Dermis microvascular lymphatic vessel endothelial cell (primary cell): ENCODE measurements around the gene B4GALNT4. TPM values are rescaled to one million over a fixed set of nuclear protein-coding genes. Genes with fewer than 3 reads are reported as not detected.
A peak's percentile ranks its signal among the peaks of the same experiment; 100 is the strongest.
"Not testable (repeated sequence)": the region's sequence is repeated elsewhere in the genome, so short reads cannot be mapped to it uniquely, and the experiment has no call there.

ENCODE experiments used
- DNase-seq, 2 donors: peaks; one replicate each; pipeline versions ENCODE4 v3.0.0 to v3.0.0-alpha.2; 2010; ENCODE audit warnings: low read depth in 2 of 2
- total RNA-seq: library from RNA; depleted of rRNA; stranded (reverse); fragments of >200 nt; gene quantifications from 2 replicates; pipeline ENCODE4 v1.2.1, GENCODE V29; 2014

B4GALNT4 gene
- total RNA-seq, 1 donor from 2014 or later = 0.51 TPM

DNA sequence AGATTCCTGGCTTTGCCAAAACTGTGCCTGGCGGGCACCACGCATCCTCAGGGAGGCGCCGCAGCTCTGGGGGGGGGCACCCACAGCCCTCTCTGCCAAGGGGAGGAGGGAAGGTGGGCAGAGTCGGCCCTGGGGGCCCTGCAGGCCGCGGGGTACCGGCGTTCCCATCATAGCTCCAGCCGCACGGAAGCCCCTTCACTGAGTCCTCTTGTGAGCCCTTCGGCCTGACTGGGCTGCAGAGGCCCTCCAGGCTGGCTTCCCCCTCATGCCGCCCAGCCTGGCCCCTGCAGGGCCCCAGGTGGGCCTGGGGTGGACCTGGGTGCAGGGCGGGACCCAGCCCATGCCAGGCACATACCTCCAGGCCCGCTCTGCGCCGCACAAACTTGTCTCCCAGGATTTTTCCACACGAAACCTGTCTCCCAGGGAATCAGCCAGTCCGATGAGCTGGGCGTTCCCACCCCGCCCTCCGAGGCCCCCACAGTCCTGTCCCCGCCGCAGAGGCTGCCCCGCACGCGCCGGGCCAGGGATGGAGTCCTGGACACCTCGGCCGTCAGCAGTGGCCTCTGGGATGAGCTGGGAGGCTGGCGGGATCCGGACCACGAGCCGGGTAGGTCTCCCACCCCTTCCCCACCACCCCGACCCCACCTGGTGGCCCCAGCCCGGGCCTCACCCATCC lies 22.9 kb downstream of the B4GALNT4 start:
- no peak for DNase-seq

DNA sequence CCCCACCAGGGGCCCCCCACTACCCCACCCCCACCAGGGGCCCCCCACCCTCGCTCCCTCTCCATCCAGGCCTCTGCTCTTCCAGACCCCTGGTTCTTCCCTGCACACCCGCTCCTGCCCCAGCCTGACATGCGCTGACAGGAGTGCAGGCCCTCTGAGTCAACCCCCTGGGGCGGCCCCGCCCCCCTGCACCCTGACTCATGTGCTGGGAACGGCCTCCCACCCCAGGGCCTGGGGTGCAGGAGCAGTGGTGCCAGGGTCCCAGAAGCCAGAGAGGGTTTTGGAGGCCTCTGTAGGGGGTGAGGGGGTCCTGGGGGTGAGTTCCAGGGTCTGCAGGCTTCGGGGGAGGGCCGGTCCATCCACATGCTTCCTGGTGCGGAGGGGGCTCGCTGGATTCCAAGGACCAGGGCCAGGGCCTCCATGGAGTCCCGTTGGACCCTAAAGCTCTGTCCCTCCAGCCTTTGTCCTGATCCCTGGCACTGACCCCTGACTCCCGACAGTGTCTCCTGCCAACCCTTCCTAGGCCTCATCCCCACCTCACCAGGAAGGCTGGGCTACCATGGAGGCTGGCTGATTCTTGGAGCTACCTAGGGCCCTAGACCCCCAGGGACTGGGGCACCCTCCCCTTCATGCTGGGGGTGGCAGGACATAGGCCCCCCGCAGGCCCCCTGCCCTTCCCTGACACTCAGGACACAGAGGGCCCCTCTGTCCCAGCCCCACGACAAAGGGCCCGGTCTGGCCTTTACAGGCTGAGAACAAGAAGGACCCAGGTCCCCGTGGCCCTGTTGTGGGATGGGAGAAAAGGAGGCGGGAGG lies 24.1 kb downstream of the B4GALNT4 start:
- no peak for DNase-seq

DNA sequence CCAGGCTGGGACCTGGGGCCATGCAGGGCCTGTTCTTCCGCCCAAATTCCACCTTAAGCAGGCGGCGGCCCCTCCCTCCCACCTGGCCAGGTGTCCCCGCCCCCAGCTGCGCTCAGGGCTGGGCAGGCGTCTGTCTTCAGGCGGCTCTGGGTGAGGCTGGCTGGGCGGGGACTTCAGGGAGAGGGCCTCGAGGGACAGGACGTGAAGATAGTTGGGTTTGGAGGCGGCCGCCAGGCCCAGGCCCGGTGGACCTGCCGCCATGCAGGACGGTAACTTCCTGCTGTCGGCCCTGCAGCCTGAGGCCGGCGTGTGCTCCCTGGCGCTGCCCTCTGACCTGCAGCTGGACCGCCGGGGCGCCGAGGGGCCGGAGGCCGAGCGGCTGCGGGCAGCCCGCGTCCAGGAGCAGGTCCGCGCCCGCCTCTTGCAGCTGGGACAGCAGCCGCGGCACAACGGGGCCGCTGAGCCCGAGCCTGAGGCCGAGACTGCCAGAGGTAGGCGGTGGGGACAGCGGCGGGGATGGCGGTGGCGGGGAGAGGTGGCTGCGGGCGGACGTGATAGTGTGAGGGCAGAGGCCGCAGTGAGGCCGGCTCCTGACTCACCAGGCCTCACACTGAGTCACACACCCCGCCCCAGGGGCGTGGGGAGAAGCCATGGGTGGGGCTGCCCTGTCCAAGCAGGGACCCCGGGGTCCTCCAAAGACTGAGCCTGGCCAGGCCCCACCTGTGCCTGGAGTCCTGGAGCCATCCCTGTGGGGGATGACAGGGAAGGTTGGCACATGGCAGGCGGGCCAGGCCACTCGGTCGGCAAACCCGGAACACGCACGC lies 24.9 kb downstream of the B4GALNT4 start, which contains the start of gene PKP3:
PKP3 (plus strand) TSS at position 176 of the 824 bp plus-strand sequence; CDS start at position 260, 84 bp downstream.
- peak in 1 of 2 donors; percentile 45 for DNase-seq

DNA sequence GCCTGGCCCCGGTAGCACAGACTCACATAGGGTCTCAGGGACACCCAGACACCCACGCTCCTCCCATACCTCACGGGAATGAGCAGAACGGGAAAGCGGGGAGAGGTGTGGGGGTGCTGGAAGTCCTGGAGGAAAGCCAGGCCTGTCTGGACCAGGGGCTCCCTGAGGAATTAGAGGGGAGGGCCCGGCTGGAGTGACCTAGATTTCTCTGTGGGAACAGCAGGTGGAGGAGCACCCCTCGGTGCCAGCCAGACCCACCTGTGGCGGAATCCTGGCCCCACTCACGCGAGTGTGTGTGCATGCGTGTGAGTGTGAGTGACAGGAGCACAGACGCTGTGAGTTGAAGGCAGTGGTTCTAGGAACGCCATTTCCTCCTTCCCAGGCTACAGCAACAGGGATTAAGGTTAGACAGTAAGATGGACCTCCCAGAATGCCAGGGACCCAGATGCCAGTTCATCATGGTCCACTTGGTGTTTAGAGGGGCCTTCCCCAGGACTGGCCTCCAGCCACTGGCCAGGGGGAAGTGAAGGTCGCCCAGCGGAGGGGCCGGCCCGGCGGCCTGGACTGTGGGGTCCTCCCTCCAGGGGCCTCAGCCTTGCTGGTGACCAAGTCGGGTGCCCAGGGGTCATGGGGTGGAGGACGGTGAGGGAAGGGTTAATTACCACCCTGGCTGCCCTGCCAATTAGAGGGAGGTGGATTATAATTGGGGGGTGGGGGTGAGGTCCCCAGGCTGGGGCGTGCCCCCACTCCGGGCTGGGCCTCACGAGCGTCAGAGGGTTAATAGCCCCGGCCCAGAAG lies 25.8 kb downstream of the B4GALNT4 start:
- DNase-seq = no peak

DNA sequence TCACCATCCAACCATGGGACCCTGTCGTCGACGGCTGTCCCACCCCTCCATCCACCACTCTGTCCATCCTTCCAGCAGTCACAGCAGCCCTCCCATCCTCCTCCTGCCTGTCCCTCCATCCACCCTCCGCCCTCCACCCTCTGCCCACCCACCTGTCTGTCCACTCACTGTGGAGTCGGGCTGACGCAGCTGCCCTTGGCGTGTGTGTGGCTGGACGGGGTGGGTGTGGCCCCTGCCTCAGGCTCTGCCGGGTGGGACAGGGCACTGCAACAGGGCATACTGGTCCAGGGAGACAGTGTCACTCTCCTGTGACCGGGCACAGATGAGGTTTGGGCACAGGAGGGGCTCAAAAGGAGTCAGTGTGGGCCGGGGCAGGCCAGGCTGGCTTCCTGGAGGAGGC lies 26.6 kb downstream of the B4GALNT4 start:
- no peak for DNase-seq

DNA sequence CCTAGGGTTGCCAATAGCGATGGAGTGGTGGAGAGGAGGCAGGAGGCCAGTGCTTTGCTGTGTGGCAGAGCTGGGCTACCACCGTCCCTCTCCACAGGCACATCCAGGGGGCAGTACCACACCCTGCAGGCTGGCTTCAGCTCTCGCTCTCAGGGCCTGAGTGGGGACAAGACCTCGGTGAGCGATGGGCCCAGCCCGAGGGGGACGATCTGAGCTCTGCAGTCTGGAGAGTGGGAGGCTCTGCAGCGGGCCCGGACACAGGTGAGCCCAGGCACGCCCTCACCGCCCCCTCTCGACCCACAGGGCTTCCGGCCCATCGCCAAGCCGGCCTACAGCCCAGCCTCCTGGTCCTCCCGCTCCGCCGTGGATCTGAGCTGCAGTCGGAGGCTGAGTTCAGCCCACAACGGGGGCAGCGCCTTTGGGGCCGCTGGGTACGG lies 27.2 kb downstream of the B4GALNT4 start:
- peak in 1 of 2 donors; percentile 32 for DNase-seq

DNA sequence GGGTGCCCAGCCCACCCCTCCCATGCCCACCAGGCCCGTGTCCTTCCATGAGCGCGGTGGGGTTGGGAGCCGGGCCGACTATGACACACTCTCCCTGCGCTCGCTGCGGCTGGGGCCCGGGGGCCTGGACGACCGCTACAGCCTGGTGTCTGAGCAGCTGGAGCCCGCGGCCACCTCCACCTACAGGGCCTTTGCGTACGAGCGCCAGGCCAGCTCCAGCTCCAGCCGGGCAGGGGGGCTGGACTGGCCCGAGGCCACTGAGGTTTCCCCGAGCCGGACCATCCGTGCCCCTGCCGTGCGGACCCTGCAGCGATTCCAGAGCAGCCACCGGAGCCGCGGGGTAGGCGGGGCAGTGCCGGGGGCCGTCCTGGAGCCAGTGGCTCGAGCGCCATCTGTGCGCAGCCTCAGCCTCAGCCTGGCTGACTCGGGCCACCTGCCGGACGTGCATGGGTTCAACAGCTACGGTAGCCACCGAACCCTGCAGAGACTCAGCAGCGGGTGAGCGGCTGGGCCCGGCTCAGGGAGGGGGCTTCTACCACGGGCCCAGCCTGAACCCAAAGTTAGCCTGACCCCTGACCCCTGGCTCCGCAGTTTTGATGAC lies 27.7 kb downstream of the B4GALNT4 start:
- DNase-seq = peak; percentile 16 to 67

DNA sequence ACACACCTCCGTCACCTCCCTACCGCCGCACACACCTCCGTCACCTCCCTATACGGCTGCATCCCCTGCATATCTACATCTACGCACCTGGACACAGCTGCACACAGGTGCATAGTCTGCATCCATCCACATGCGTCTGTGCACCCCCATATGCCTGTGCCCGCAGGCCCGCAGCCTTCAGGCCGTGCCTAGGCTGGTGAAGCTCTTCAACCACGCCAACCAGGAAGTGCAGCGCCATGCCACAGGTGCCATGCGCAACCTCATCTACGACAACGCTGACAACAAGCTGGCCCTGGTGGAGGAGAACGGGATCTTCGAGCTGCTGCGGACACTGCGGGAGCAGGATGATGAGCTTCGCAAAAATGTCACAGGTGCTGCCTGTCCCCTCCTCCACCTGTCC lies 29.5 kb downstream of the B4GALNT4 start:
- DNase-seq = no peak

DNA sequence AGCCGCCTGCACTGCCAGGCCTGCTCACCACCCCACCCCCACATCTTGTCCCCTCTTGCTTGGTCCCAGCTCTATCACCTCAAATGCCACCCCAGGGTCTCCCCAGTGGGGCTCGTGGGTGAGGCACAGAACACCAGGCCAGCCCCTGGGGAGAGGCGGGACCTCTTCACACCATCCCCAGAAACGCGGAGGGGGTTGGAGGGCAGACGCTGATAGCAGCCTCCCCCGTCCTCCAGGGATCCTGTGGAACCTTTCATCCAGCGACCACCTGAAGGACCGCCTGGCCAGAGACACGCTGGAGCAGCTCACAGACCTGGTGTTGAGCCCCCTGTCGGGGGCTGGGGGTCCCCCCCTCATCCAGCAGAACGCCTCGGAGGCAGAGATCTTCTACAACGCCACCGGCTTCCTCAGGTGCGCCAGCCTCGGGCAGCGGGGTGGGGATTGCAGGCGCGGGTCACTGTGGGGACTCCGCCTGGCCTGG lies 30.5 kb downstream of the B4GALNT4 start:
- DNase-seq = no peak

DNA sequence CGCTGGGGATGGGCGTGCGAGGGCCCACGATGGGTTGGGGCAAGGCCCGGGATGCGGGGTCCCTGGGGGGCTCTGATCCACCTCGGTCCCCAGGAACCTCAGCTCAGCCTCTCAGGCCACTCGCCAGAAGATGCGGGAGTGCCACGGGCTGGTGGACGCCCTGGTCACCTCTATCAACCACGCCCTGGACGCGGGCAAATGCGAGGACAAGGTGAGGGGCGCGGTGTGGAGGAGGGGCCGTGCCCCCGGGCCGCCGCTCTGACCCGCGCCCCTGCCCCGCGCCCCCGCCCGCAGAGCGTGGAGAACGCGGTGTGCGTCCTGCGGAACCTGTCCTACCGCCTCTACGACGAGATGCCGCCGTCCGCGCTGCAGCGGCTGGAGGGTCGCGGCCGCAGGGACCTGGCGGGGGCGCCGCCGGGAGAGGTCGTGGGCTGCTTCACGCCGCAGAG lies 31.0 kb downstream of the B4GALNT4 start:
- DNase-seq = no peak

DNA sequence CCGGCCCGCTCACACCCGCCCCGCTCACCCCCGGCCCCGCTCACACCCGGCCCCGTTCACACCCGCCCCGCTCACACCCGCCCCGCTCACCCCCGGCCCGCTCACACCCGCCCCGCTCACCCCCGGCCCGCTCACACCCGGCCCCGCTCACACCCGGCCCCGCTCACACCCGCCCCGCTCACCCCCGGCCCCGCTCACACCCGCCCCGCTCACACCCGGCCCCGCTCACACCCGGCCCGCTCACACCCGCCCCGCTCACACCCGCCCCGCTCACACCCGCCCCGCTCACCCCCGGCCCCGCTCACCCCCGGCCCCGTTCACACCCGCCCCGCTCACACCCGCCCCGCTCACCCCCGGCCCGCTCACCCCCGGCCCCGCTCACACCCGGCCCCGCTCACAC lies 31.9 kb downstream of the B4GALNT4 start:
- not testable (repeated sequence) for DNase-seq

DNA sequence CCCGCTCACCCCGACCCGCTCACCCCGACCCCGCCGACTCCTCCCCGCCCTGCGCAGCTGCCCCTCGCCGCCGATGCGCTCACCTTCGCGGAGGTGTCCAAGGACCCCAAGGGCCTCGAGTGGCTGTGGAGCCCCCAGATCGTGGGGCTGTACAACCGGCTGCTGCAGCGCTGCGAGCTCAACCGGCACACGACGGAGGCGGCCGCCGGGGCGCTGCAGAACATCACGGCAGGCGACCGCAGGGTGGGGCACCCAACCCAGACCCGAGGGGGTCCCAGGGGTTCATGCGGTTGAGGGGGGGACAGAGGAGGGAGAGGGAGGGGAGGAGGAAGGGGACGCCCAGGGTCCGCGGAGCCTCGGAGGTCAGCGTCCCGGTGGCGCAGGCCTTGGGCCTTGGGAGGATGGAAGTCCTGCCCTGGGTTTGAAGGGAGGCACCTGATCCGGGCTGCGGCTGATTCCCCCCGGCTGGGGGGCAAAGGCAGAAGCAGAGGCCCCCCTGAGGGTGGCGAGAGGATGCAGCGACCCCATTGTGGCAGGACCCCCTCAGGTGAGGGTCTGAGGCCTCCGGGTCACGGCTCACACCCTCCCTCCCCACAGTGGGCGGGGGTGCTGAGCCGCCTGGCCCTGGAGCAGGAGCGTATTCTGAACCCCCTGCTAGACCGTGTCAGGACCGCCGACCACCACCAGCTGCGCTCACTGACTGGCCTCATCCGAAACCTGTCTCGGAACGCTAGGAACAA lies 33.9 kb downstream of the B4GALNT4 start:
- no peak for DNase-seq

DNA sequence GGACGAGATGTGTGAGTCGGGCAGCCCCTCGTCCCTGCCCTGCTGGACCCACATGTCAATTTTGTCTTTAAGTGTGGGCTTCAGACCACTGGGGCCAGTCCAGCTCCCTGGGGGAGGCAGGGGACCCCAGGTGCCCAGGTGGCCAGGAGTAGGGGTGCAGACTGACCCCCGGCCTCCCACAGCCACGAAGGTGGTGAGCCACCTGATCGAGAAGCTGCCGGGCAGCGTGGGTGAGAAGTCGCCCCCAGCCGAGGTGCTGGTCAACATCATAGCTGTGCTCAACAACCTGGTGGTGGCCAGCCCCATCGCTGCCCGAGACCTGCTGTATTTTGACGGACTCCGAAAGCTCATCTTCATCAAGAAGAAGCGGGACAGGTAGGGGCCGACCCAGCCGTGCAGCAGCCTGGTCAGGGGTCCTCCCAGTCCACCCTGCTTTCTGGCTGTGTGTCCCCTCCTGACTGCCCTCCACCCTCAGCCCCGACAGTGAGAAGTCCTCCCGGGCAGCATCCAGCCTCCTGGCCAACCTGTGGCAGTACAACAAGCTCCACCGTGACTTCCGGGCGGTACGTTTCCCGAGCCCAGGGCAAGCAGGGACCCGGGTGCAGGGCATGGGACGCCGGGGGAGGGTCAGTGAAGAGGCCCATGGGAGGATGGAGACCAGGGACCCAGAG lies 34.6 kb downstream of the B4GALNT4 start:
- DNase-seq = no peak

DNA sequence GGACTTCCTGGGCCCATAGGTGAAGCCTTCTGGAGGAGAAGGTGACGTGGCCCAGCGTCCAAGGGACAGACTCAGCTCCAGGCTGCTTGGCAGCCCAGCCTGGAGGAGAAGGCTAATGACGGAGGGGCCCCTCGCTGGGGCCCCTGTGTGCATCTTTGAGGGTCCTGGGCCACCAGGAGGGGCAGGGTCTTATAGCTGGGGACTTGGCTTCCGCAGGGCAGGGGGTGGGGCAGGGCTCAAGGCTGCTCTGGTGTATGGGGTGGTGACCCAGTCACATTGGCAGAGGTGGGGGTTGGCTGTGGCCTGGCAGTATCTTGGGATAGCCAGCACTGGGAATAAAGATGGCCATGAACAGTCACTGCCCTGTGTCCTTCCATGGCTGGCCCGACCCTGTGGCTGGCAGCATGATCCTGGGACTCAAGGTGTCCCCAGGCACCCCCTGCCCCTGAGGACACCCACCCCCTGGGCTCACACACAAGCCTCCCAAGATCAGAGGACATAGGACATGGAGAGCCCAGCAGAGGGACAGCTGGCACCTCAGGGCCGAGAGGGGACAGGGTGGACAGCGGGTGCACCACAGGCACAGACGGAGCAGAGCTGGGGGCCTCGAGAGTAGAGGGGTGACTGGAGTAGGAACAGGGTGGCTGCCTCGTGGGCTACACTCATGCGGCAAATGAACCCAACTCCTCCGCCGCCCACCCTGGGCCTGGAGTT lies 35.4 kb downstream of the B4GALNT4 start:
- no peak for DNase-seq

DNA sequence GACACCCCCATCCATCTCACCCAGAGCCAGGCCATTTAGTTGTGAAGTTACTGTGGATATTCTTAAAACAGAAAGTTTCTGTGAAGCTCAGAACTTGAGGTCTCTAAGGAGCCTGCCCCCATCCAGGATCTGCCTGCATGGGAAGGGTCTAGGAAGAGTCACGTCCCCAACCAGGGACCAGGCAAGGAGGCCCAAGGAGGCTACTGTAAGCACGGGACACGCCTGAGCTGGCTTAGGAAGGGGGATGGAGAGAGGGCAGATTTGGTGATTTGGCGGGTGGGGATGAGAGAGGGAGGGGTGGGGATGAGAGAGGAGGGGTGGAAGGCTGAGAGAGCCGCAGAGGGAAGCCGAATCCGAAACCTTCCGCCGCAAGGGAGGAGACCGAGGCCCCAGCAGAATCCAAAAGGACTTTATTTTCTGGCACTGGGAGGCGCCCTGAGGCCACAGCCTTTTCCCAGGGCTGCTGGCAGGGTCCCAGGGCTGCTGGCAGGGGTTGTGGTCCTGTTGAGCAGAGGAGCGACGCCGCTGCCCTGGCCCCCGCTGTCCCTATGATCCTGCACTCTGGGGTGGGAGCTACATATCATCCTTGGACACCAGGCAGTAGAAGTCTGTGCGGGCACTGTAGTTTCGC lies 36.1 kb downstream of the B4GALNT4 start:
- no peak for DNase-seq

DNA sequence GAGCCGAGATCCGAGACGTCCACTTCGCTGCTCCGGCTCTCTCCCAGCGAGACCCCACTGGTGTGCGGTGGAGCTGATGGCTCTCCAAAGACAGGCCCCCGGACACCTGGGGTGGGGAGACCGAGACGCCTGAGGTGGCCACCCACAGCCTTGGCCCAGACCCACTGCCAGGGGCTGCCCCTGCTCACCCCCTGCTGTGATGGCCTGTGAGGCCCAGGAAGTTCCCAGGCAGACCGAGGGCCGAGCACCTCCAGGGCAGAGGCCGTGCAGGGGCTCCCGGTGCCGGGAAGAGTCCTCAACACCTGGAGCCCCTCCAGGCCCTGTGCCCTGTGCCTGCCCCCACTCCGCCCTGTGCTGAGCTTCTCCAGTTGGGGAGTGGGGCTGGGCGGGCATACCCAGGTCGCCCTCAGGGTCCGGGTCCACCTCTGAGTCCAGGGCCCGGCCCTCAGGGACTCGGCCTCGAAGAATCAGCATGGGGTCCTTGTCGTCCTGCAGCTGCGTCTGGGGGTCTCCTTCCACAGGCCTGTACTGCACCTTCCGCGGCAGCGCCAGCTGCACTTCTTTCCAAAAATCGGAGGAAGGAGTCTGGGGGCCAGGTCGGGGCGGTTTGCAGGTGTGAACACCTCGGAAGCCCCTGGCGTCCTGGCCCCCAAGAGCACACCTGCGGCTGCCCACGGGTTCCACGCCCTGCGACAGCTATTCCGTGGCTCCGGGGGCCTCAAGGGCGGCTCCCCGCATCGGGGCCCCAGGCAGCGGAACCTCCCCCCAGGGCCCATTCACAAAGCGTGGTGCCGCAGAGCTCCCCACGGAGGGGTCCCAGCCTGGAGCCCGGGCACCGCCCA lies 36.9 kb downstream of the B4GALNT4 start:
- no peak for DNase-seq
